ENCODE data around the gene EPB41L3. TPM values are rescaled to one million over a fixed set of nuclear protein-coding genes. Genes with fewer than 3 reads are reported as not detected.

Gene EPB41L3
- total and polyA plus RNA-seq, 2 donors (not counting 1 experiment from before 2014, with no cell fraction given), result 3.1 to 29.9 TPM

DNA sequence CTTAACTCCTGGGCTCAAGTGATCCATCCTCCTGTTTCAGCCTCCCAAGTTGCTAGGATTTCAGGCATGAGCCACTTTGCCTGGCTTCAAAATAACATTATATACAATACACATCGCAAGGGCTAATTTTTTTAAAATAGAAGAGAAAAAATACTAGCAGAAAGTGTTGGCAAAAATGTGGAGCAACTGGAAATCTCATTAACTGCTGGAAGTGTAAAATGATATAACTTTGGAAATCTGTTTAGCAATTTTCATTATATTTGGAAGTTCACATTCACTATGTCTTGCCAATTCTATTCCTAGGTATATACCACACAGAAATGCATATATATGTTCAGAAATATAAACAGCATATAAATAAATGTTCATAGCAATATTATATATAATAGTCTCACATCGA lies 193.2 kb downstream of the EPB41L3 start:
- H3K4me2 ChIP-seq (ENCODE audit: extremely low read depth, insufficient read depth, low read length), result no peak overlapping the region
- no peaks in the 10 kb centered on the region for H3K79me2 ChIP-seq (ENCODE audit: control insufficient read depth, insufficient read depth, low read length)
- H2AFZ ChIP-seq (ENCODE audit: low read length), result no peak overlapping the region
- H3K9me3 ChIP-seq (ENCODE audit: control insufficient read depth, insufficient read depth, low read depth, low read length), result no peaks in the 10 kb centered on the region
- no peaks in the 10 kb centered on the region for H3K36me3 ChIP-seq (ENCODE audit: control insufficient read depth, insufficient read depth, low read length)
- H4K20me1 ChIP-seq (ENCODE audit: control insufficient read depth, extremely low read depth, insufficient read depth, low read length), result no peaks in the 10 kb centered on the region
- no peak for TF ChIP-seq EZH2 (IDR thresholded peaks at IDR 0.05; ENCODE audit: low read length, missing control alignments)
- TF ChIP-seq, protein P1, sequence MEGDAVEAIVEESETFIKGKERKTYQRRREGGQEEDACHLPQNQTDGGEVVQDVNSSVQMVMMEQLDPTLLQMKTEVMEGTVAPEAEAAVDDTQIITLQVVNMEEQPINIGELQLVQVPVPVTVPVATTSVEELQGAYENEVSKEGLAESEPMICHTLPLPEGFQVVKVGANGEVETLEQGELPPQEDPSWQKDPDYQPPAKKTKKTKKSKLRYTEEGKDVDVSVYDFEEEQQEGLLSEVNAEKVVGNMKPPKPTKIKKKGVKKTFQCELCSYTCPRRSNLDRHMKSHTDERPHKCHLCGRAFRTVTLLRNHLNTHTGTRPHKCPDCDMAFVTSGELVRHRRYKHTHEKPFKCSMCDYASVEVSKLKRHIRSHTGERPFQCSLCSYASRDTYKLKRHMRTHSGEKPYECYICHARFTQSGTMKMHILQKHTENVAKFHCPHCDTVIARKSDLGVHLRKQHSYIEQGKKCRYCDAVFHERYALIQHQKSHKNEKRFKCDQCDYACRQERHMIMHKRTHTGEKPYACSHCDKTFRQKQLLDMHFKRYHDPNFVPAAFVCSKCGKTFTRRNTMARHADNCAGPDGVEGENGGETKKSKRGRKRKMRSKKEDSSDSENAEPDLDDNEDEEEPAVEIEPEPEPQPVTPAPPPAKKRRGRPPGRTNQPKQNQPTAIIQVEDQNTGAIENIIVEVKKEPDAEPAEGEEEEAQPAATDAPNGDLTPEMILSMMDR (conservative IDR thresholded peaks at IDR 0.05 in 1 of 2, IDR thresholded peaks at IDR 0.05 in 1 of 2; ENCODE audit: low read depth in 1 of 2, low read length in 2 of 2), result no peak
- no peak overlapping the region for H3K27ac ChIP-seq (ENCODE audit: insufficient read depth, low read length)
- H3K27me3 ChIP-seq (ENCODE audit: control insufficient read depth, insufficient read depth, low read length), result no peaks in the 10 kb centered on the region
- no peak overlapping the region for H3K4me3 ChIP-seq (replicated peaks in 1 of 4; ENCODE audit: control extremely low read depth in 1 of 4, insufficient read depth in 1 of 4, low read depth in 3 of 4, low read length in 4 of 4)
- H3K4me1 ChIP-seq (ENCODE audit: control insufficient read depth, extremely low read depth, insufficient read depth, low read length), result no peaks in the 10 kb centered on the region
- H3K9ac ChIP-seq (ENCODE audit: insufficient read depth, low read length), result no peak overlapping the region
- no peak for DNase-seq (ENCODE audit: low read depth in 2 of 2)

Other genes starting within 250 kb of the EPB41L3 start
- 9.2 and 9.7 TPM in 2 replicates for gene ZBTB14, start 248.3 kb downstream of the EPB41L3 start, total RNA-seq
- gene ZBTB14, start 248.3 kb downstream of the EPB41L3 start, polyA plus RNA-seq, result 11.2 and 15.1 TPM in 2 replicates

All from fibroblast of lung (primary cell).